GM04504 (cell line): Measurements from ENCODE around the gene MAGEA2B.
"Not testable (repeated sequence)": the region's sequence is repeated elsewhere in the genome, so short reads cannot be mapped to it uniquely, and the experiment has no call there.

Source experiments
- DNase-seq: peaks from one replicate; pipeline ENCODE4 v3.0.0-alpha.2; 2012; ENCODE audit warnings: low read depth

The MAGEA2B gene

DNA sequence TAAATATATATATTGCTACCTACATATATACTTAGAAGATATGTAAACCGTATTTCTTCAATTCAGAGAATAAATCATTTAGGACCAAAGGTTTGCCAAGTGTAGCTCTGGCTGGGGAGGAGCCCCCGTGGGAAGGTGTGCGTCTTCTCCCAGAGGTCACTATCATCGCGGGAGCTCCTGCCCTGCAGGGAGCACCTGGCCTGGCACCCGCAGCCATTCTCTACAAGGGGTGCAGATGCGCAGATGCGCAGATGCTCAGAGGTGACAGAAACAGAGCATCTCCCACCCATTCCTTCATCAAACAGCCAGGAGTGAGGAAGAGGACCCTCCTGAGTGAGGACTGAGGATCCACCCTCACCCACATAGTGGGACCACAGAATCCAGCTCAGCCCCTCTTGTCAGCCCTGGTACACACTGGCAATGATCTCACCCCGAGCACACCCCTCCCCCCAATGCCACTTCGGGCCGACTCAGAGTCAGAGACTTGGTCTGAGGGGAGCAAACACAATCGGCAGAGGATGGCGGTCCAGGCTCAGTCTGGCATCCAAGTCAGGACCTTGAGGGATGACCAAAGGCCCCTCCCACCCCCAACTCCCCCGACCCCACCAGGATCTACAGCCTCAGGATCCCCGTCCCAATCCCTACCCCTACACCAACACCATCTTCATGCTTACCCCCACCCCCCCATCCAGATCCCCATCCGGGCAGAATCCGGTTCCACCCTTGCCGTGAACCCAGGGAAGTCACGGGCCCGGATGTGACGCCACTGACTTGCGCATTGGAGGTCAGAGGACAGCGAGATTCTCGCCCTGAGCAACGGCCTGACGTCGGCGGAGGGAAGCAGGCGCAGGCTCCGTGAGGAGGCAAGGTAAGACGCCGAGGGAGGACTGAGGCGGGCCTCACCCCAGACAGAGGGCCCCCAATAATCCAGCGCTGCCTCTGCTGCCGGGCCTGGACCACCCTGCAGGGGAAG, at the start of gene MAGEA2B:
MAGEA2B (plus strand) TSS at position 814 of the 973 bp plus-strand sequence. CDS start 2,479 bp downstream, outside the sequence.
- not testable (repeated sequence) for DNase-seq

DNA sequence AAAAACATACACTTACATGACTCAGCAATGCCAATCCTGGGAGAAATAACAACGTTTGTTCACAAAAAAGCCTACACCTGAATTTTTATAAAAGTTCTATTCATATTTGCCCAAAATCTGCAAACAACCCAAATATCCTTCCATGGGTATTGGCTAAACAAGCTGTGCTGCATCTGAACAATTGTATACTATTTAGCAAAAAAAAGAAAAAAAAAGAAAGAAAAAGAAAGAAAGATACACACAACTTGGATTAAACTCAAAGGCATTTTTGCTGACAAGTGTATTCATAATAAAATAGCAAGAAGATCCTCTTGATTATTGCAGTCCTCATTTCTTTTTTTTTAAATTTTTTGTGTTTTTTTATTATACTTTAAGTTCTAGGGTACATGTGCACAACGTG, 40.3 kb upstream of the MAGEA2B start:
- DNase-seq, result no peak

GRCh38 chrX:152674652-152675051, 39.8 kb upstream of the MAGEA2B start:
- DNase-seq, result not testable (repeated sequence)

GRCh38 chrX:152681012-152681411, 33.4 kb upstream of the MAGEA2B start:
- not testable (repeated sequence) for DNase-seq

GRCh38 chrX:152697952-152698931, 16.2 kb upstream of the MAGEA2B start, which contains the start of gene MAGEA3:
Gene MAGEA3, plus strand, starts transcription at chrX:152698794. Its CDS starts 2,039 bp downstream, at chrX:152700833.
- DNase-seq, result not testable (repeated sequence)

GRCh38 chrX:152700390-152700789, 14.0 kb upstream of the MAGEA2B start:
- not testable (repeated sequence) for DNase-seq

GRCh38 chrX:152706500-152706899, 7.9 kb upstream of the MAGEA2B start:
- not testable (repeated sequence) for DNase-seq

GRCh38 chrX:152709173-152709572, 5.3 kb upstream of the MAGEA2B start, which contains the start of gene CSAG2:
Gene CSAG2, minus strand, starts transcription at chrX:152709273. Its CDS starts 161 bp downstream, at chrX:152709112.
- DNase-seq, result not testable (repeated sequence)

- DNase-seq, result not testable (repeated sequence)
Measured at GRCh38 chrX:152713195-152713594, 1.2 kb upstream of the MAGEA2B start.

GRCh38 chrX:152725409-152725808, 11.0 kb downstream of the MAGEA2B start:
- DNase-seq, result no peak

DNA sequence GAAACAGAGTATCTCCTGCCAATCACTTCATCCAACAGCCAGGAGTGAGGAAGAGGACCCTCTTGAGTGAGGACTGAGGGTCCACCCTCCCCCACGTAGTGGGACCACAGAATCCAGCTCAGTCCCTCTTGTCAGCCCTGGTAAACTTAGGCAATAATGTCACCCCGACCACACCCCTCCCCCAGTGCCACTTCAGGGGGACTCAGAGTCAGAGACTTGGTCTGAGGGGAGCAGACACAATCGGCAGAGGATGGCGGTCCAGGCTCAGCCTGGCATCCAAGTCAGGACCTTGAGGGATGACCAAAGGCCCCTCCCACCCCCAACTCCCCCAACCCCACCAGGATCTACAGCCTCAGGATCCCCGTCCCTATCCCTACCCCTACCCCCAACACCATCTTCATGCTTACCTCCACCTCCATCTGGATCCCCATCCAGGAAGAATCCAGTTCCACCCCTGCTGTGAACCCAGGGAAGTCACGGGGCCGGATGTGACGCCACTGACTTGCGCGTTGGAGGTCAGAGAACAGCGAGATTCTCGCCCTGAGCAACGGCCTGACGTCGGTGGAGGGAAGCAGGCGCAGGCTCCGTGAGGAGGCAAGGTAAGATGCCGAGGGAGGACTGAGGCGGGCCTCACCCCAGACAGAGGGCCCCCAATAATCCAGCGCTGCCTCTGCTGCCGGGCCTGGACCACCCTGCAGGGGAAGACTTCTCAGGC, 19.0 kb downstream of the MAGEA2B start, which contains the start of the genes CSAG1 and MAGEA12:
CSAG1 (minus strand) TSS at position 461 of the 715 bp plus-strand sequence. CDS start 1,261 bp downstream, outside the sequence.
MAGEA12 (plus strand) TSS at position 497 of the 715 bp plus-strand sequence. CDS start 2,405 bp downstream, outside the sequence.
- DNase-seq, result no peak

DNA sequence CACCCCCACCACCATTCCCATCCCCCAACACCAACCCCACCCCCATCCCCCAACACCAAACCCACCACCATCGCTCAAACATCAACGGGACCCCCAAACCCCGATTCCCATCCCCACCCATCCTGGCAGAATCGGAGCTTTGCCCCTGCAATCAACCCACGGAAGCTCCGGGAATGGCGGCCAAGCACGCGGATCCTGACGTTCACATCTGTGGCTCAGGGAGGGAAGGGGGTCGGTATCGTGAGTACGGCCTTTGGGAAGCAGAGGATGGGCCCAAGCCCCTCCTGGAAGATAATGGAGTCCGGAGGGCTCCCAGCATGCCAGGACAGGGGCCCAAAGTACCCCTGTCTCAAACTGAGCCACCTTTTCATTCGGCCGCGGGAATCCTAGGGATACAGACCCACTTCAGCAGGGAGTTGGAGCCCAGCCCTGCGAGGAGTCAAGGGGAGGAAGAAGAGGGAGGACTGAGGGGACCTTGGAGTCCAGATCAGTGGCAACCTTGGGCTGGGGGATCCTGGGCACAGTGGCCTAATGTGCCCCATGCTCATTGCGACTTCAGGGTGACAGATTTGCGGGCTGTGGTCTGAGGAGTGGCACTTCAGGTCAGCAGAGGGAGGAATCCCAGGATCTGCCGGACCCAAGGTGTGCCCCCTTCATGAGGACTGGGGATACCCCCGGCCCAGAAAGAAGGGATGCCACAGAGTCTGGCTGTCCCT, 19.9 kb downstream of the MAGEA2B start:
- DNase-seq, result not testable (repeated sequence)

DNA sequence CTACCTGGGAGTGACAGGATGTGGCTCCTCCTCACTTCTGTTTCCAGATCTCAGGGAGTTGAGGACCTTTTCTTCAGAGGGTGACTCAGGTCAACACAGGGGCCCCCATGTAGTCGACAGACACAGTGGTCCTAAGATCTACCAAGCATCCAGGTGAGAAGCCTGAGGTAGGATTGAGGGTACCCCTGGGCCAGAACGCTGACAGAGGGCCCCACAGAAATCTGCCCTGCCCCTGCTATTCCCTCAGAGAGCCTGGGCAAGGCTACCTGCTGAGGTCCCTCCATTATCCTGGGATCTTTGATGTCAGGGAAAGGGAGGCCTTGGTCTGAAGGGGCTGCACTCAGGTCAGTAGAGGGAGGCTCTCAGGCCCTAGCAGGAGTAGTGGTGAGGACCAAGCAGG, 20.7 kb downstream of the MAGEA2B start:
- DNase-seq, result no peak

- no peak for DNase-seq
Measured at GRCh38 chrX:152735860-152736511, 21.6 kb downstream of the MAGEA2B start.

DNA sequence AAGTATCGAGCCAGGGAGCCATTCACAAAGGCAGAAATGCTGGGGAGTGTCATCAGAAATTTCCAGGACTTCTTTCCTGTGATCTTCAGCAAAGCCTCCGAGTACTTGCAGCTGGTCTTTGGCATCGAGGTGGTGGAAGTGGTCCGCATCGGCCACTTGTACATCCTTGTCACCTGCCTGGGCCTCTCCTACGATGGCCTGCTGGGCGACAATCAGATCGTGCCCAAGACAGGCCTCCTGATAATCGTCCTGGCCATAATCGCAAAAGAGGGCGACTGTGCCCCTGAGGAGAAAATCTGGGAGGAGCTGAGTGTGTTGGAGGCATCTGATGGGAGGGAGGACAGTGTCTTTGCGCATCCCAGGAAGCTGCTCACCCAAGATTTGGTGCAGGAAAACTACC, 22.1 kb downstream of the MAGEA2B start:
- not testable (repeated sequence) for DNase-seq

GRCh38 chrX:152738560-152738959, 24.1 kb downstream of the MAGEA2B start:
- DNase-seq, result no peak

- DNase-seq, result not testable (repeated sequence)
Measured at GRCh38 chrX:152753686-152754650, 39.5 kb downstream of the MAGEA2B start, which contains the start of gene MAGEA2. Gene MAGEA2, minus strand, starts transcription at chrX:152753842. Its CDS starts 2,479 bp downstream, at chrX:152751363.

- not testable (repeated sequence) for DNase-seq
Measured at GRCh38 chrX:152754871-152755270, 40.4 kb downstream of the MAGEA2B start.
